NT2/D1 (cell line): Measurements from ENCODE around the gene LIN37.

Experiments
- DNase-seq: peaks from one replicate; pipeline ENCODE4 v3.0.0-alpha.2; 2011; ENCODE audit warnings: low read depth, low spot score
- H3K27me3 ChIP-seq: 2 replicates; pipeline ENCODE4 v1.6.0; 2011; ENCODE audit warnings: mild to moderate bottlenecking; ENCODE audit not compliant: insufficient read length, insufficient read depth
- H3K36me3 ChIP-seq: 2 replicates; pipeline ENCODE4 v1.6.1; 2011; ENCODE audit warnings: mild to moderate bottlenecking, low read length, mixed read lengths; ENCODE audit not compliant: insufficient read depth, insufficient read length
- H3K4me1 ChIP-seq: 2 replicates; pipeline ENCODE4 v1.5.1; 2011; ENCODE audit not compliant: insufficient read depth, insufficient read length
- H3K4me3 ChIP-seq: 2 replicates; pipeline ENCODE4 v1.5.1; 2011; ENCODE audit warnings: low read depth; ENCODE audit not compliant: insufficient read length
- H3K9ac ChIP-seq: 2 replicates; pipeline ENCODE4 v1.6.0; 2011; ENCODE audit warnings: low read depth; ENCODE audit not compliant: insufficient read length
- H3K9me3 ChIP-seq: 2 replicates; pipeline ENCODE4 v1.5.1; 2011; ENCODE audit warnings: mild to moderate bottlenecking, low read length; ENCODE audit not compliant: insufficient read depth
- SUZ12 ChIP-seq: IDR thresholded peaks from 2 replicates; pipeline ENCODE4 v1.6.1; 2011; ENCODE audit not compliant: insufficient read length, insufficient read depth; ENCODE audit errors: extremely low read depth
- YY1 ChIP-seq: IDR thresholded peaks from 2 replicates; pipeline ENCODE4 v1.6.1; 2011; ENCODE audit not compliant: insufficient read length, insufficient read depth
- ZNF274 ChIP-seq: IDR thresholded peaks from 2 replicates; pipeline ENCODE4 v1.6.1; 2011; ENCODE audit warnings: mild to moderate bottlenecking, low read depth, low read length

The LIN37 gene

DNA sequence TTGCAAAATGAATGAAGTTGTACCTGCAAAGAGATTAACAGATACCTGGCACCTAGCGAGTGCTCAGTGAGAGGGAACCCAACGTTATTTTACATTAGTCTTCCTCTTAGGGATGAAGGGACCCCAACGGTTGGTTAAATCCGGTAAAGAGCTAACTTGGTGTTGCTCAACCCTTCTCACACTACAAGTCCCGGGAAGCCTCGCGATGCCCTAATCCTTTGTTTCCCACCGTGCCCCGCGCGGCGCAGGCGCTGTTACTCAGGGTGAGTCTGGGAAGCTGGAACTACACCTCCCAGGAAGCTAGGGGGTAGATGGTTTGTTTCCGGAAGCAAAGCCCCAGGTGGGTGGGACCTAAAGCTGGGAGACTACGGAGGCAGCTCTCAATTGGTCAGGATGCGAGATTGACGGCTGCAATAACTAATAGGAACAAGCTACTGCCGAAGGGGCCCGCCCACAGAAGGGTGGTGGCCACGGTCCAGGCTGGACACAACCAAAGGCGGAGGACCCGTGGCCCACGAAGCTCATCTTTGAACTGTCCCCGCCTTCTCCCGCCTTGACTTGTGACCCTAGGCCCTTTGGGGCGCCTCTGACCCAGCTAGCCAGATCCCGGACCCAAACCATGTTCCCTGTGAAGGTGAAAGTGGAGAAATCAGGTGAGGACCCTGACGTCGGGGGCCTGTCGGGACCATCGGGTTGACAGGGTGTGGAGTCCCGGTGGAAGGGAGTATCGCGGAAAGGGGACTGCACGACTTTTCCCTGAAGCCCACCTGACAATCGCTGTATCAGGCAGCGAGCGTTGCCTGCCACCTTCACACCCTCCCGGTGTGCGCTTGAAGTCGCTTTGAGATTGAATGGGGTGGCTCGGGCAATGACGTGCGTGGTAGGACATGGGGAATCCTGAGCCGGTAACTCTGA, at the start of gene LIN37:
Gene LIN37 (plus strand): TSS at position 471 of the 915 bp plus-strand sequence. CDS start 149 bp downstream, at position 620.
- H3K36me3 ChIP-seq, result peaks cover 20% of the 10 kb centered on the region
- peaks cover 3% of the 10 kb centered on the region for H3K4me1 ChIP-seq
- H3K4me3 ChIP-seq, result peak within 1 kb of the TSS; percentile 90
- H3K9ac ChIP-seq, result peak within 1 kb of the TSS; percentile 88
- H3K27me3 ChIP-seq, result no peaks in the 10 kb centered on the region
- TF ChIP-seq YY1 (no peak), SUZ12 (no peak), ZNF274 (no peak)
- DNase-seq, result peak; percentile 97
- no peaks in the 10 kb centered on the region for H3K9me3 ChIP-seq

GRCh38 chr19:35702223-35703012, 46.0 kb upstream of the LIN37 start:
- Histone ChIP-seq H3K36me3 (no peaks in the 10 kb centered on the region), H3K4me1 (peaks cover 2% of the 10 kb centered on the region), H3K4me3 (peak overlapping the region; percentile 60), H3K9me3 (no peaks in the 10 kb centered on the region; the same call in 1 of the 2 replicates), H3K9ac (peak overlapping the region; percentile 61), H3K27me3 (no peaks in the 10 kb centered on the region)
- no peak for TF ChIP-seq ZNF274
- no peak for TF ChIP-seq YY1
- TF ChIP-seq SUZ12, result no peak
- peak; percentile 94 for DNase-seq

DNA sequence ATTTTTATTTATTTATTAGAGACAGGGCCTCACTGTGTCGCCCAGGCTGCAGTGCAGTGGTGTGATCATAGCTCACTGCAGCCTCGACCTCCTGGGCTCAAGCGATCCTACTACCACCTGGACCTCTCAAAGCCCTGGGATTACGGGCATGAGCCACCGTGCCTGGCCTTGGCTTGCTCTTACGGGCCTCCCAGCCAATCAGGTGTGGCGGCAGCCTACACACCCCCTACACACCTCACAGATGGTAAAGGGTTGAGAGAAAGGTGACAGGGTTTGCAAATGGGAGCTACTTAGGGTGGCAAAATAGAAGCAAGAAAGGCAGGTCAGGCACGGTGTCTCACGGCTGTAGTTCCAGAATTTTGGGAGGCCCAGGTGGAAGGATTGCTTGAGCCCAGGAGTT, 45.0 kb upstream of the LIN37 start:
- H3K4me3 ChIP-seq, result no peak overlapping the region
- H3K27me3 ChIP-seq, result no peaks in the 10 kb centered on the region
- TF ChIP-seq ZNF274 (no peak), YY1 (no peak), SUZ12 (no peak)
- H3K4me1 ChIP-seq, result peaks cover 2% of the 10 kb centered on the region
- no peaks in the 10 kb centered on the region; the same call in 1 of the 2 replicates for H3K9me3 ChIP-seq
- no peaks in the 10 kb centered on the region for H3K36me3 ChIP-seq
- H3K9ac ChIP-seq, result no peak overlapping the region
- DNase-seq, result no peak

- H3K4me1 ChIP-seq, result peaks cover 2% of the 10 kb centered on the region
- no peaks in the 10 kb centered on the region; the same call in 1 of the 2 replicates for H3K9me3 ChIP-seq
- H3K27me3 ChIP-seq, result no peaks in the 10 kb centered on the region
- H3K36me3 ChIP-seq, result no peaks in the 10 kb centered on the region
- no peak for DNase-seq
- no peak within 1 kb of the TSS for H3K9ac ChIP-seq
- H3K4me3 ChIP-seq, result no peak within 1 kb of the TSS
- TF ChIP-seq ZNF274 (no peak), YY1 (no peak), SUZ12 (no peak)
These were observed 44.2 kb upstream of the LIN37 start, which contains the start of gene ZBTB32 for GRCh38 chr19:35704218-35704617. Gene ZBTB32 (plus strand): TSS chr19:35704558. CDS start chr19:35714627, 10,069 bp downstream.

DNA sequence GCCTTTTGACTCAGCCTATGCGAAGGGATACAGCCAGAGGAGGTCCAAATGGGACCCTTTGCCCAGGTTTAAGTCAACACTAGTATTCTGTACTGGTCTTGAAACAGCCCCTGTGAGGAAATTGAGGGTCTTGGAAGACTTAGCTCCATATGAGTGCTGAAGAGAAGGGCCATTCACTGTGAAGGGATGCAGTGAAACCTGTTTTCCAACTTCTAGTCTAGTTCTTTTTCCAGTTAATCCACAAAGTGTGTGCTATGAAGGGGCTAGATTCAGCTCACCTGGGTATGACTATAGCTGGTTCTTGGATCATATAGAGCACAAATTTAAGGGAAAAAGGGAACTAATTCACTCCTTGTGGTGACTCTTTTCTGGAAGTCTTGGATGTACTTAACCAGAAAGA, 40.0 kb upstream of the LIN37 start:
- TF ChIP-seq SUZ12 (no peak), ZNF274 (no peak), YY1 (no peak)
- no peak overlapping the region for H3K4me3 ChIP-seq

GRCh38 chr19:35710784-35711723, 37.3 kb upstream of the LIN37 start:
- no peak overlapping the region for H3K4me3 ChIP-seq
- H3K9me3 ChIP-seq, result no peaks in the 10 kb centered on the region
- no peak overlapping the region for H3K9ac ChIP-seq
- H3K27me3 ChIP-seq, result no peaks in the 10 kb centered on the region
- TF ChIP-seq SUZ12, result no peak
- no peak for TF ChIP-seq YY1
- no peak for TF ChIP-seq ZNF274
- DNase-seq, result no peak
- peaks cover 15% of the 10 kb centered on the region for H3K4me1 ChIP-seq
- H3K36me3 ChIP-seq, result no peaks in the 10 kb centered on the region

More for the DNA sequence above, 40.0 kb upstream of the LIN37 start:
- no peaks in the 10 kb centered on the region for H3K36me3 ChIP-seq
- H3K9ac ChIP-seq, result no peak overlapping the region
- DNase-seq, result no peak
- peaks cover 4% of the 10 kb centered on the region for H3K4me1 ChIP-seq
- H3K27me3 ChIP-seq, result no peaks in the 10 kb centered on the region
- H3K9me3 ChIP-seq, result no peaks in the 10 kb centered on the region; the same call in 1 of the 2 replicates
